K562 (cell line): ENCODE results near the gene NEUROG1. TPM values are rescaled to one million over a fixed set of nuclear protein-coding genes. Genes with fewer than 3 reads are reported as not detected.
A peak's percentile ranks its signal among the peaks of the same experiment; 100 is the strongest.

Source experiments
- ATAC-seq: fragments of 200-7000 bp; cut with Tn5 transposase; 3 replicates; pipeline ENCODE4 v1.9.1; 2020; ENCODE audit warnings: moderate library complexity
- BruUV-seq: library from RNA; stranded (reverse); fragments of 400-500 nt; replicated peaks from 2 replicates; lab custom pipeline; 2021; lab: Mats Ljungman, UMichigan
- CTCF ChIA-PET: fragments of 300-600 bp; formaldehyde crosslinking; extraction: SDS; loops from one replicate; lab custom pipeline; 2021; ENCODE audit warnings: low intra/inter-chr PET ratio; lab: Yijun Ruan, JAX
- POLR2A ChIA-PET: fragments of 300-600, 350-650 bp; sonication (Branson Sonifier 250); formaldehyde crosslinking; extraction: SDS; loops from one replicate; lab custom pipeline; 2021; ENCODE audit warnings: antibody characterized with exemption, inconsistent platforms; lab: Yijun Ruan, JAX
- DNase-seq, 4 experiments: peaks; one replicate each; pipeline versions ENCODE4 v3.0.0 to v3.0.0-alpha.2; 2011 to 2018; ENCODE audit warnings: low spot score in 3 of 4, mixed read lengths in 3 of 4; ENCODE audit errors: extremely low read depth in 1 of 4
- FAIRE-seq: peaks from 2 replicates; lab custom pipeline; 2011; peaks lifted over from hg19 to GRCh38; lab: Jason Lieb, UNC
- H2AFZ ChIP-seq: 2 replicates; pipeline ENCODE4 v1.6.0; 2011; ENCODE audit warnings: low read depth, low read length, control low read depth, inconsistent platforms
- H3K27ac ChIP-seq: fragments of 200-600 bp; 3 replicates; pipeline ENCODE4 v1.8.0; 2011; ENCODE audit warnings: low read depth, mild to moderate bottlenecking, control low read depth, inconsistent platforms, low read length, moderate library complexity, mixed read lengths; ENCODE audit errors: extremely low read depth
- H3K27me3 ChIP-seq, 2 experiments: fragments of 300-600 bp in 1 of 2; 2 replicates in 1 of 2; 3 replicates in 1 of 2; pipeline versions ENCODE4 v1.6.0 to v1.8.0; 2011; ENCODE audit warnings: inconsistent platforms in 2 of 2, low read length in 2 of 2, mild to moderate bottlenecking in 1 of 2, mixed read lengths in 1 of 2, moderate library complexity in 1 of 2; ENCODE audit not compliant: control insufficient read depth in 2 of 2, insufficient read depth in 2 of 2
- H3K36me3 ChIP-seq: fragments of 300-600 bp; 3 replicates; pipeline ENCODE4 v1.8.0; 2011; ENCODE audit warnings: mild to moderate bottlenecking, low read length, inconsistent platforms; ENCODE audit not compliant: control insufficient read depth, insufficient read depth
- H3K4me1 ChIP-seq, 2 experiments: fragments of 200-600 bp in 1 of 2; replicated peaks in 1 of 2; 2 replicates in 1 of 2; 3 replicates in 1 of 2; pipeline versions ENCODE4 v1.5.1 to v1.8.0; 2011; ENCODE audit warnings: inconsistent platforms in 2 of 2, low read length in 2 of 2, mild to moderate bottlenecking in 1 of 2, mixed read lengths in 1 of 2, moderate library complexity in 1 of 2; ENCODE audit not compliant: control insufficient read depth in 2 of 2, insufficient read depth in 2 of 2
- H3K4me2 ChIP-seq: 2 replicates; pipeline ENCODE4 v1.6.1; 2011; ENCODE audit warnings: low read length, control low read depth, inconsistent platforms, mixed read lengths; ENCODE audit not compliant: insufficient read depth
- H3K4me3 ChIP-seq: fragments of 200-600 bp; sonication (generic), shearing (Covaris generic); 2 replicates; pipeline ENCODE4 v1.5.1; 2016; ENCODE audit warnings: control low read depth, inconsistent platforms
- H3K79me2 ChIP-seq: fragments of 200-600 bp; 3 replicates; pipeline ENCODE4 v1.8.0; 2011; ENCODE audit warnings: low read length, inconsistent platforms; ENCODE audit not compliant: control insufficient read depth, insufficient read depth
- H3K9ac ChIP-seq, 2 experiments: 2 replicates each; pipeline versions ENCODE4 v1.6.0 to v1.6.1; 2011; ENCODE audit warnings: low read depth in 2 of 2, low read length in 2 of 2, control low read depth in 1 of 2, inconsistent platforms in 1 of 2, mild to moderate bottlenecking in 1 of 2, mixed read lengths in 1 of 2; ENCODE audit not compliant: insufficient read depth in 1 of 2
- H3K9me1 ChIP-seq: one replicate; pipeline ENCODE4 v1.6.0; 2011; ENCODE audit warnings: inconsistent platforms, mild to moderate bottlenecking, low read length, moderate library complexity; ENCODE audit not compliant: control insufficient read depth, insufficient read depth
- H3K9me3 ChIP-seq: replicated peaks from 2 replicates; pipeline ENCODE4 v1.5.1; 2011; ENCODE audit warnings: low read depth, low read length, inconsistent platforms; ENCODE audit not compliant: control insufficient read depth, insufficient read depth
- H4K20me1 ChIP-seq: replicated peaks from 2 replicates; pipeline ENCODE4 v1.6.1; 2011; ENCODE audit warnings: low read length, inconsistent platforms, mixed read lengths; ENCODE audit not compliant: control insufficient read depth, insufficient read depth
- CTBP1 ChIP-seq: fragments of 450-650 bp; IDR thresholded peaks from 2 replicates; pipeline ENCODE4 v1.6.1; 2016; ENCODE audit warnings: borderline replicate concordance
- EGR1 ChIP-seq: fragments of 450-650 bp; conservative IDR thresholded peaks from 2 replicates; pipeline ENCODE4 v1.6.1; 2017; ENCODE audit warnings: mild to moderate bottlenecking
- MAFG ChIP-seq: fragments of 450-650 bp; conservative IDR thresholded peaks from 2 replicates; pipeline ENCODE4 v1.6.1; 2016; ENCODE audit warnings: missing genetic modification characterization, missing compliant biosample characterization
- NBN ChIP-seq: fragments of 450-650 bp; IDR thresholded peaks from 2 replicates; pipeline ENCODE4 v1.6.1; 2016; ENCODE audit warnings: low read depth, mild to moderate bottlenecking
- NR0B1 ChIP-seq: fragments of 450-650 bp; IDR thresholded peaks from one replicate; pipeline ENCODE4 v1.6.1; 2018; ENCODE audit warnings: mild to moderate bottlenecking, moderate library complexity; ENCODE audit not compliant: partially characterized antibody
- PHF21A ChIP-seq: fragments of 450-650 bp; IDR thresholded peaks from 2 replicates; pipeline ENCODE4 v1.6.1; 2017; ENCODE audit warnings: low read depth, borderline replicate concordance
- RAD21 ChIP-seq, 2 experiments: fragments of 250-450 bp in 1 of 2; fragments of 450-650 bp in 1 of 2; sonication (Bioruptor Pico) in 1 of 2; formaldehyde crosslinking in 1 of 2; IDR thresholded peaks in 1 of 2; conservative IDR thresholded peaks in 1 of 2; 2 replicates each; pipeline versions ENCODE4 v1.4.0 to v1.8.0; 2020 to 2022; ENCODE audit warnings: mild to moderate bottlenecking in 2 of 2, moderate library complexity in 1 of 2
- THRA ChIP-seq: fragments of 450-650 bp; IDR thresholded peaks from 2 replicates; pipeline ENCODE4 v1.6.1; 2017; ENCODE audit warnings: mild to moderate bottlenecking, moderate library complexity
- VEZF1 ChIP-seq: fragments of 200-800 bp; sonication (Bioruptor generic); IDR thresholded peaks from 2 replicates; pipeline ENCODE4 v1.6.1; 2017; ENCODE audit warnings: missing genetic modification characterization, missing compliant biosample characterization
- ZBTB17 ChIP-seq: fragments of 450-650 bp; formaldehyde crosslinking; IDR thresholded peaks from 2 replicates; pipeline ENCODE4 v1.4.0; 2020; ENCODE audit warnings: mild to moderate bottlenecking
- ZEB2 ChIP-seq: fragments of 450-650 bp; IDR thresholded peaks from 2 replicates; pipeline ENCODE4 v1.6.1; 2016
- ZNF589 ChIP-seq: fragments of 200-800 bp; sonication (Bioruptor generic); IDR thresholded peaks from 2 replicates; pipeline ENCODE4 v1.6.1; 2016; ENCODE audit warnings: low read depth, missing genetic modification characterization, missing compliant biosample characterization
- WGBS: fragments of 100-300 bp; shearing (Covaris generic); methylation state at CpG from one replicate; pipeline ENCODE4 v1.1.6; 2016; ENCODE audit warnings: low coverage, mixed read lengths; ENCODE audit not compliant: insufficient coverage; ENCODE audit errors: missing lambda C conversion rate; 5-methylcytosine and 5-hydroxymethylcytosine counted together
- in situ Hi-C: fragments of 300-500 bp; cut with MboI; formaldehyde crosslinking; loops from 4 replicates; pipeline ENCODE4 v1.15.0; 2018; ENCODE audit warnings: inconsistent platforms, mixed read lengths
- intact Hi-C: fragments of 100-400 bp; cut with micrococcal nuclease; formaldehyde crosslinking; loops from 2 replicates; pipeline ENCODE4 v1.14.2; 2022
- polyA plus RNA-seq, 8 experiments: library from polyadenylated mRNA; depleted of rRNA in 4 of 8; stranded (reverse) in 5 of 8; unstranded in 3 of 8; fragments of >200 nt; fragmentation: Nextera tagmentation in 2 of 8; fragmentation: Illumina TruSeq in 1 of 8; extraction: Ambion mirVana in 2 of 8; extraction: Trizol in 1 of 8; gene quantifications; 2 replicates each; pipeline versions ENCODE4 v1.2.1 to v1.2.3, GENCODE V29; 2011 to 2014; ENCODE audit warnings: inconsistent platforms in 1 of 8, missing spikeins in 1 of 8
- total RNA-seq, 7 experiments: library from RNA; depleted of rRNA in 6 of 7; stranded (reverse); fragments of >200 nt in 6 of 7; fragmentation: Illumina TruSeq in 2 of 7; extraction: Trizol in 2 of 7; gene quantifications; 2 replicates each; pipeline versions ENCODE4 v1.2.1 to v1.2.3, GENCODE V29; 2011 to 2021; ENCODE audit warnings: low replicate concordance in 1 of 7

The NEUROG1 gene
- total and polyA plus RNA-seq, 9 of the 15 experiments (the other 6 are each of a cell fraction or from before 2014, with no cell fraction given) = not detected

- DNase-seq (peak; percentile 60 to 83 (median 78)), ATAC-seq (peak; percentile 72), FAIRE-seq (peak; percentile 40)
- Histone ChIP-seq H4K20me1 (peaks cover 10% of the 10 kb centered on the region), H3K4me3 (0 out of 2 replicates have a peak overlapping the region, but pooled peaks have one; percentile 4), H3K27ac (no peak overlapping the region), H2AFZ (peak overlapping the region; percentile 7; the same call in 1 of the 2 replicates), H3K9ac (peak overlapping the region in 1 of 2 experiments; percentile 70; a peak in 1 of 4 replicates), H3K27me3 (peaks cover 0 to 4% of the 10 kb centered on the region in 2 experiments; a peak in 1 of 5 replicates), H3K4me1 (peaks cover 8 to 34% of the 10 kb centered on the region in 2 experiments; a peak in 4 of 5 replicates), H3K36me3 (no peaks in the 10 kb centered on the region), H3K9me1 (no peaks in the 10 kb centered on the region), H3K9me3 (no peaks in the 10 kb centered on the region), H3K79me2 (no peaks in the 10 kb centered on the region), H3K4me2 (peak overlapping the region; percentile 35; the same call in 1 of the 2 replicates)
- 22% methylated on average over 34 of the region's 44 CpGs for WGBS
- in situ Hi-C loops (no loop called here), intact Hi-C loops (no loop called here)
- POLR2A ChIA-PET = interaction anchor here (0.5 kb wide), 1 partner anchor 512 kb away, joined by 3 read pairs; no protein-coding TSS in a partner anchor
- TF ChIP-seq EGR1 (peak; percentile 85), NR0B1 (no peak), NBN (no peak), VEZF1 (CRISPR knock-in tag) (peak; percentile 26; the same call in 1 of the 2 replicates), ZEB2 (no peak), MAFG (tag) (no peak), THRA (no peak), CTBP1 (peak; percentile 27; the same call in 1 of the 2 replicates), ZNF589 (CRISPR knock-in tag) (no peak), PHF21A (peak; percentile 16; the same call in 1 of the 2 replicates), RAD21 (CRISPR knock-in tag; conservative IDR thresholded peaks at IDR 0.05 in 1 of 2, IDR thresholded peaks at IDR 0.05 in 1 of 2) (0 out of 4 replicates have a peak, but pooled peaks of 1 of the 2 experiments have one; percentile 6), ZBTB17 (CRISPR knock-in tag) (no peak)
- BruUV-seq = no TSS peak
- CTCF ChIA-PET = no interaction called here
These were observed 46.9 kb downstream of the NEUROG1 start for GRCh38 chr5:135488727-135489465.
